ENCODE data around the gene CYP2F1.

CYP2F1 gene

GRCh38 chr19:41083516-41083915 lies 30.7 kb upstream of the CYP2F1 start:
- H3K79me2 ChIP-seq (ENCODE audit: insufficient read depth, low read length): no peaks in the 10 kb centered on the region
- H3K9ac ChIP-seq (ENCODE audit: low read length): no peak overlapping the region
- no peak overlapping the region for H3K27ac ChIP-seq (ENCODE audit: low read depth, low read length)
- H3K9me3 ChIP-seq (ENCODE audit: insufficient read depth, low read length): no peaks in the 10 kb centered on the region
- no peaks in the 10 kb centered on the region for H4K20me1 ChIP-seq (ENCODE audit: low read depth, low read length)
- no peaks in the 10 kb centered on the region for H3K9me2 ChIP-seq (replicated peaks; ENCODE audit: insufficient read depth, low read length)
- TF ChIP-seq CTCF (IDR thresholded peaks at IDR 0.05; ENCODE audit: insufficient read depth, low read length, poor library complexity, severe bottlenecking) (no peak), EZH2phosphoT487 (conservative IDR thresholded peaks at IDR 0.05; ENCODE audit: low read length) (no peak)
- H3K27me3 ChIP-seq (ENCODE audit: low read length): no peaks in the 10 kb centered on the region
- no peak overlapping the region for H3K4me2 ChIP-seq (ENCODE audit: low read depth, low read length, poor library complexity, severe bottlenecking)
- H3K4me3 ChIP-seq (ENCODE audit: insufficient read depth, low read length, poor library complexity, severe bottlenecking): no peak overlapping the region
- no peak overlapping the region for H2AFZ ChIP-seq (ENCODE audit: low read depth, low read length, severe bottlenecking)
- no peaks in the 10 kb centered on the region for H3K36me3 ChIP-seq (ENCODE audit: low read length)
- no peaks in the 10 kb centered on the region for H3F3A ChIP-seq (ENCODE audit: insufficient read depth)

DNA sequence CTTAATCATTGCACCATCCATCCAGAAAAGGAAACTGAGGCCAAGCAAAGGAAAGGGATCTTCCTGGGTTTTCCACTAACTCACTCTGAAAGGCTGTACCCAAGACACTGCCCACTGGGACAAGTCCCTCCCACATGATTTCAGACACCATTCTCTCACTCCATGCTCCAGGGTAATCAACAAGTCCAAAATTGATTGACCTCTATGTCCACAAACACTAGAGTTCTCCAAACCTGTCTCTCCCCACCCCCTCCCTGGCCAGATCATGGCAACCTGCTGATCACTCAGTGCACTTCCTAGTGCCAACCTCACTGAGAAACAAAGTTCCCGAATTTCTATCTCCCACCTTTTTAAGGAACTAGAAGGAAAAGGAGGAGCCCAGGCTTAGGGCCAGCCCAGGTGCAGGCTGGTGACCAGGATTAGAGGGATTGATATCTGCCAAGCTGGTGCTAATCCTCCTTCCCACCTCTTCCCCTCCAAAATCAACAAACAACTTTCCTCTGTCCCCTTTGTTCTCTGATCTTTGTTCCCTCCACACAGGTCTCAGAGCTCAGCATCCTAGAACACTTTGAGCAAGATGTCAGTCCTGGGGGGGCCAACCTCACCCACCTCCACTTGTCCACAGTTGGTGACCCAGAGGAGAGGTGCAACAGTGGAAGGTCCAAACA lies 28.4 kb upstream of the CYP2F1 start:
- H3K4me2 ChIP-seq (ENCODE audit: low read depth, low read length, poor library complexity, severe bottlenecking): no peak overlapping the region
- H3F3A ChIP-seq (ENCODE audit: insufficient read depth): no peaks in the 10 kb centered on the region
- no peak overlapping the region for H3K27ac ChIP-seq (ENCODE audit: low read depth, low read length)
- no peaks in the 10 kb centered on the region for H3K79me2 ChIP-seq (ENCODE audit: insufficient read depth, low read length)
- no peaks in the 10 kb centered on the region for H3K36me3 ChIP-seq (ENCODE audit: low read length)
- no peaks in the 10 kb centered on the region for H4K20me1 ChIP-seq (ENCODE audit: low read depth, low read length)
- no peak overlapping the region for H3K4me3 ChIP-seq (ENCODE audit: insufficient read depth, low read length, poor library complexity, severe bottlenecking)
- H2AFZ ChIP-seq (ENCODE audit: low read depth, low read length, severe bottlenecking): no peak overlapping the region
- H3K27me3 ChIP-seq (ENCODE audit: low read length): no peaks in the 10 kb centered on the region
- H3K9me3 ChIP-seq (ENCODE audit: insufficient read depth, low read length): no peaks in the 10 kb centered on the region
- no peak for TF ChIP-seq CTCF (IDR thresholded peaks at IDR 0.05; ENCODE audit: insufficient read depth, low read length, poor library complexity, severe bottlenecking)
- no peak for TF ChIP-seq EZH2phosphoT487 (conservative IDR thresholded peaks at IDR 0.05; ENCODE audit: low read length)
- no peak overlapping the region for H3K9ac ChIP-seq (ENCODE audit: low read length)
- H3K9me2 ChIP-seq (replicated peaks; ENCODE audit: insufficient read depth, low read length): no peaks in the 10 kb centered on the region

- H3F3A ChIP-seq (ENCODE audit: insufficient read depth): no peaks in the 10 kb centered on the region
- H3K9ac ChIP-seq (ENCODE audit: low read length): no peak within 1 kb of the TSS
- TF ChIP-seq CTCF (IDR thresholded peaks at IDR 0.05; ENCODE audit: insufficient read depth, low read length, poor library complexity, severe bottlenecking) (no peak), EZH2phosphoT487 (conservative IDR thresholded peaks at IDR 0.05; ENCODE audit: low read length) (no peak)
- no peak within 1 kb of the TSS for H3K27ac ChIP-seq (ENCODE audit: low read depth, low read length)
- H4K20me1 ChIP-seq (ENCODE audit: low read depth, low read length): no peaks in the 10 kb centered on the region
- H3K4me3 ChIP-seq (ENCODE audit: insufficient read depth, low read length, poor library complexity, severe bottlenecking): no peak within 1 kb of the TSS
- no peak within 1 kb of the TSS for H2AFZ ChIP-seq (ENCODE audit: low read depth, low read length, severe bottlenecking)
- no peaks in the 10 kb centered on the region for H3K36me3 ChIP-seq (ENCODE audit: low read length)
- H3K4me2 ChIP-seq (ENCODE audit: low read depth, low read length, poor library complexity, severe bottlenecking): no peak within 1 kb of the TSS
- no peaks in the 10 kb centered on the region for H3K79me2 ChIP-seq (ENCODE audit: insufficient read depth, low read length)
- no peaks in the 10 kb centered on the region for H3K27me3 ChIP-seq (ENCODE audit: low read length)
- no peaks in the 10 kb centered on the region for H3K9me3 ChIP-seq (ENCODE audit: insufficient read depth, low read length)
- no peaks in the 10 kb centered on the region for H3K9me2 ChIP-seq (replicated peaks; ENCODE audit: insufficient read depth, low read length)
Observed at GRCh38 chr19:41088151-41088550, 26.1 kb upstream of the CYP2F1 start, which contains the start of gene CYP2A13. CYP2A13 (plus strand) TSS chr19:41088451; CDS start chr19:41088472, 21 bp downstream.

Measured in SU-DHL-6 (cell line).